ENCODE measurements around the gene CPHXL.

CPHXL gene

DNA sequence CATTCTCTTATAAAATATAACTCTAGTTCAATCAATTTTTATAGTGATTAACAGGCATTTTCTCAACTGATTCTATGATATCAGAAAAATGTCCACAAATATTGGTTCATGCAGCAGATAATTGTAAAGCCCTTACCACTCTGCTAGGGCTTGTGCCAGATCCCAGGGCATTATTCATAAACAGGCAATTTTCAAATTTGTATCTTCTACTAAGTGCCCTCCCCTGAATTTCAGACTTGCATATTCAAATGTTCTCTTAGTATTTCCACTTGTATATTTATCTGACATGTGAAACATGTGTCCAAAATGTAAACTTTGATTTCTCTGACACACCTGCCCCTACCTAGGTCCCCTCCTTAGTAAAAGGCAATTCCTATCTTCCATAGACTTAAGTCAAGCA lies 58.8 kb downstream of the CPHXL start:
- TF ChIP-seq GATA3 (IDR thresholded peaks at IDR 0.05; ENCODE audit: low read depth, low read length) (no peak), GATA2 (IDR thresholded peaks at IDR 0.05; ENCODE audit: low read depth, low read length) (no peak)

All from SH-SY5Y (cell line).